Lower lobe of right lung (tissue), 2 donors: ENCODE data around the gene DYRK1A. TPM values are rescaled to one million over a fixed set of nuclear protein-coding genes. Genes with fewer than 3 reads are reported as not detected.
A peak's percentile ranks its signal among the peaks of the same experiment; 100 is the strongest.

ENCODE experiments used
- ATAC-seq, 2 donors: fragments of 200-7000 bp; cut with Tn5 transposase; one replicate each; pipeline ENCODE4 v1.9.1; 2020 to 2022; ENCODE audit warnings: mild to moderate bottlenecking in 2 of 2, moderate library complexity in 2 of 2
- DNase-seq: peaks from one replicate; pipeline ENCODE4 v3.0.0-alpha.2; 2020
- H3K27ac ChIP-seq: fragments of 200-600 bp; one replicate; pipeline ENCODE4 v1.8.0; 2022
- H3K27me3 ChIP-seq: fragments of 200-600 bp; one replicate; pipeline ENCODE4 v1.8.0; 2022; ENCODE audit warnings: low read depth
- H3K36me3 ChIP-seq: fragments of 200-600 bp; one replicate; pipeline ENCODE4 v1.8.0; 2022; ENCODE audit warnings: mild to moderate bottlenecking
- H3K4me1 ChIP-seq: fragments of 200-600 bp; one replicate; pipeline ENCODE4 v1.8.0; 2022
- H3K4me3 ChIP-seq: fragments of 200-600 bp; one replicate; pipeline ENCODE4 v1.8.0; 2022; ENCODE audit warnings: mild to moderate bottlenecking
- H3K9me3 ChIP-seq: fragments of 200-600 bp; one replicate; pipeline ENCODE4 v1.8.0; 2022
- CTCF ChIP-seq: fragments of 200-600 bp; IDR thresholded peaks from one replicate; pipeline ENCODE4 v1.8.0; 2022; ENCODE audit warnings: antibody characterized with exemption, mild to moderate bottlenecking
- intact Hi-C: fragments of 100-400 bp; cut with DNase I; formaldehyde crosslinking; loops from one replicate; pipeline ENCODE4 v1.11.0; 2022
- total RNA-seq: library from RNA; stranded (reverse); fragmentation: NEBNext Ultra II Directional; extraction: Animal tissue kit (Norgen Biotek cat#: 25700); gene quantifications from one replicate; pipeline ENCODE4 v1.2.1, GENCODE V29; 2021
- donor health status: DM: no; HTN: yes; CAD: no; lungs with severe emphysema.

DYRK1A gene
- total RNA-seq, 1 donor from 2014 or later: 67.7 TPM

GRCh38 chr21:37451446-37451845, 84.9 kb downstream of the DYRK1A start:
- DNase-seq (no peak), ATAC-seq (no peak)
- Histone ChIP-seq H3K4me3 (no peak overlapping the region), H3K4me1 (peaks cover 74% of the 10 kb centered on the region), H3K27me3 (no peaks in the 10 kb centered on the region), H3K9me3 (no peaks in the 10 kb centered on the region), H3K27ac (no peak overlapping the region), H3K36me3 (no peaks in the 10 kb centered on the region)
- TF ChIP-seq CTCF: no peak
- intact Hi-C loops: no loop called here

- H3K4me1 ChIP-seq: peaks cover 73% of the 10 kb centered on the region
- H3K27ac ChIP-seq: no peak overlapping the region
- intact Hi-C loops: no loop called here
- H3K36me3 ChIP-seq: no peaks in the 10 kb centered on the region
- no peak for TF ChIP-seq CTCF
- no peaks in the 10 kb centered on the region for H3K9me3 ChIP-seq
- peak; percentile 68 to 76 for ATAC-seq
- H3K27me3 ChIP-seq: no peaks in the 10 kb centered on the region
- no peak for DNase-seq
- no peak overlapping the region for H3K4me3 ChIP-seq
These were observed 85.7 kb downstream of the DYRK1A start for GRCh38 chr21:37452227-37452626.

- no peaks in the 10 kb centered on the region for H3K36me3 ChIP-seq
- no peak overlapping the region for H3K4me3 ChIP-seq
- no peak overlapping the region for H3K27ac ChIP-seq
- H3K27me3 ChIP-seq: no peaks in the 10 kb centered on the region
- H3K9me3 ChIP-seq: no peaks in the 10 kb centered on the region
- DNase-seq: no peak
- ATAC-seq: no peak
- TF ChIP-seq CTCF: no peak
- intact Hi-C loops: no loop called here
- peaks cover 75% of the 10 kb centered on the region for H3K4me1 ChIP-seq
These were observed 86.8 kb downstream of the DYRK1A start for GRCh38 chr21:37453350-37453749.

DNA sequence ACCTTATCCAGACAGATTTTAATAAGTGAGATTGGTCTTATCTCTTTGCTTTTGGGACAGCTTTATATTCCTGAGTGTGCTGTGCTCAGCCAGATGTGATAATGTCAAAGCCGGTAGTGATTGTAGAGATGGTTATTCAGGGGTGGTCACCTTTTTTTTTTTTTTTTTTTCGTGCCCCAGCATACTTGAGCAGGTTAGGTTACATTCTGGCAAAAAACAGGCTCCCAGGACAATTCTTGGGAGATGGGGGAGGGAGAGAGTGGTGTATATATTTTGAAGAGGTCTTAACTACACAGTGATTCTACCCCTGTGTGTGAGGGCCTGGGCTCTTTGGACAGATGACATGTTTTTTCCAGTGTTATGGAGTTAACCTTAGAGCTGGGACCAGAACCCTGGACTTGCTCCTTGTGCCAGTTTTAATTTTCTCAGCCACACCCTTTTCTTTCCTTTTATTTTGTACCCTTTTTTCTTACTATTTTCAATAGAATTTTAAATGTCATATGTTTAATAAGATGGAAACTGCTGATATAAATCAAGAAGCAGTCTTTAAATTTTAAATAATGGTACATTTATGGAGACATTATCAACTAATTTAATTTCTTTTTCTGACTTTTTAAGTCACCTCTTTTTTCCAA, 88.4 kb downstream of the DYRK1A start:
- DNase-seq: no peak
- H3K9me3 ChIP-seq: no peaks in the 10 kb centered on the region
- peaks cover 85% of the 10 kb centered on the region for H3K4me1 ChIP-seq
- no peak for TF ChIP-seq CTCF
- no peaks in the 10 kb centered on the region for H3K27me3 ChIP-seq
- H3K36me3 ChIP-seq: no peaks in the 10 kb centered on the region
- H3K4me3 ChIP-seq: no peak overlapping the region
- intact Hi-C loops: no loop called here
- no peak overlapping the region for H3K27ac ChIP-seq
- ATAC-seq: no peak

GRCh38 chr21:37455504-37455911, 88.9 kb downstream of the DYRK1A start:
- H3K27ac ChIP-seq: no peak overlapping the region

More at GRCh38 chr21:37455504-37455911, 88.9 kb downstream of the DYRK1A start:
- no peaks in the 10 kb centered on the region for H3K27me3 ChIP-seq
- no peak for DNase-seq
- H3K36me3 ChIP-seq: no peaks in the 10 kb centered on the region
- H3K4me1 ChIP-seq: peaks cover 86% of the 10 kb centered on the region
- ATAC-seq: no peak
- intact Hi-C loops: no loop called here
- no peak overlapping the region for H3K4me3 ChIP-seq
- TF ChIP-seq CTCF: no peak
- H3K9me3 ChIP-seq: no peaks in the 10 kb centered on the region
